ENCODE data around the gene LPAR1. TPM values are rescaled to one million over a fixed set of nuclear protein-coding genes. Genes with fewer than 3 reads are reported as not detected.

LPAR1 gene
- total RNA-seq, 1 experiment from 2014 or later: 11.0 TPM

- H3K27ac ChIP-seq (ENCODE audit: low read length): no peak overlapping the region
- H3K4me3 ChIP-seq (ENCODE audit: low read depth in 2 of 2, low read length in 2 of 2): no peak overlapping the region
- intact Hi-C loops (cut with micrococcal nuclease; ENCODE audit: unreplicated experiment): no loop called here
- no peak for TF ChIP-seq CTCF (IDR thresholded peaks at IDR 0.05)
- no peak for TF ChIP-seq SIN3A (IDR thresholded peaks at IDR 0.05; ENCODE audit: borderline replicate concordance, insufficient read depth, low read depth, low read length)
- TF ChIP-seq POLR2AphosphoS5 (IDR thresholded peaks at IDR 0.05; ENCODE audit: low read depth, low read length): no peak
- TF ChIP-seq, protein P1, sequence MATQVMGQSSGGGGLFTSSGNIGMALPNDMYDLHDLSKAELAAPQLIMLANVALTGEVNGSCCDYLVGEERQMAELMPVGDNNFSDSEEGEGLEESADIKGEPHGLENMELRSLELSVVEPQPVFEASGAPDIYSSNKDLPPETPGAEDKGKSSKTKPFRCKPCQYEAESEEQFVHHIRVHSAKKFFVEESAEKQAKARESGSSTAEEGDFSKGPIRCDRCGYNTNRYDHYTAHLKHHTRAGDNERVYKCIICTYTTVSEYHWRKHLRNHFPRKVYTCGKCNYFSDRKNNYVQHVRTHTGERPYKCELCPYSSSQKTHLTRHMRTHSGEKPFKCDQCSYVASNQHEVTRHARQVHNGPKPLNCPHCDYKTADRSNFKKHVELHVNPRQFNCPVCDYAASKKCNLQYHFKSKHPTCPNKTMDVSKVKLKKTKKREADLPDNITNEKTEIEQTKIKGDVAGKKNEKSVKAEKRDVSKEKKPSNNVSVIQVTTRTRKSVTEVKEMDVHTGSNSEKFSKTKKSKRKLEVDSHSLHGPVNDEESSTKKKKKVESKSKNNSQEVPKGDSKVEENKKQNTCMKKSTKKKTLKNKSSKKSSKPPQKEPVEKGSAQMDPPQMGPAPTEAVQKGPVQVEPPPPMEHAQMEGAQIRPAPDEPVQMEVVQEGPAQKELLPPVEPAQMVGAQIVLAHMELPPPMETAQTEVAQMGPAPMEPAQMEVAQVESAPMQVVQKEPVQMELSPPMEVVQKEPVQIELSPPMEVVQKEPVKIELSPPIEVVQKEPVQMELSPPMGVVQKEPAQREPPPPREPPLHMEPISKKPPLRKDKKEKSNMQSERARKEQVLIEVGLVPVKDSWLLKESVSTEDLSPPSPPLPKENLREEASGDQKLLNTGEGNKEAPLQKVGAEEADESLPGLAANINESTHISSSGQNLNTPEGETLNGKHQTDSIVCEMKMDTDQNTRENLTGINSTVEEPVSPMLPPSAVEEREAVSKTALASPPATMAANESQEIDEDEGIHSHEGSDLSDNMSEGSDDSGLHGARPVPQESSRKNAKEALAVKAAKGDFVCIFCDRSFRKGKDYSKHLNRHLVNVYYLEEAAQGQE (IDR thresholded peaks at IDR 0.05; ENCODE audit: insufficient read depth in 1 of 2, low read depth in 2 of 2, low read length in 1 of 2): no peak
- TF ChIP-seq TCF7L2 (IDR thresholded peaks at IDR 0.05; ENCODE audit: low read depth, low read length): no peak
- BruUV-seq (replicated peaks): no TSS peak
- ATAC-seq (no peak), DNase-seq (ENCODE audit: low read depth, low spot score) (no peak)
- H3K9me3 ChIP-seq (ENCODE audit: control insufficient read depth, insufficient read depth, low read depth, low read length): no peaks in the 10 kb centered on the region
- H3K36me3 ChIP-seq (ENCODE audit: control insufficient read depth, insufficient read depth, low read length): no peaks in the 10 kb centered on the region
- H3K27me3 ChIP-seq (ENCODE audit: control insufficient read depth, insufficient read depth, low read length): no peaks in the 10 kb centered on the region
- H3K4me1 ChIP-seq (ENCODE audit: control insufficient read depth, insufficient read depth, low read length): no peaks in the 10 kb centered on the region
- CTCF ChIA-PET: no interaction called here
- in situ Hi-C loops (cut with HindIII; ENCODE audit: low pct_unique_long_range_greater_than_20kb, low sequenced_read_pairs): no loop called here
- POLR2A ChIA-PET: no interaction called here
Observed at GRCh38 chr9:110922145-110922544, 116.1 kb downstream of the LPAR1 start.

DNA sequence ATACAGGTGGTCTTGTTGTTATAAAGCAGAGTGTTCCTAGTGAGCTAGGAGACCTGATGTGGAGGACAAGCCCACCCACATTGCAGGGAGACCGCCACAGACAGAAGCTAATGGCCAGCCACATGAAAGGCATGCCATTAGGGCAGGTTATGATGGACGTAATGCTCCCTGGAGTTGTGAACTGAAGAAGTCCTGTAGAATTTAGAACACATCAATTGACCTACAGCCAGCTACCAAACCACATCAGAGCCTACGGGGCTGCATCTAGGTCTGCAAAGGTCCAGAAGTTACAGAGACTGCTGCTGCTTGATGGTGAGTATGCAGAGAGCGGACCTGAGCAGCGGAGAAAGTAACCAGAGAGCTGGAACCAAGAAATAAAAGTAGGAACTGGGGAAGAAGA lies 116.6 kb downstream of the LPAR1 start:
- H3K27me3 ChIP-seq (ENCODE audit: control insufficient read depth, insufficient read depth, low read length): no peaks in the 10 kb centered on the region
- ChIA-PET CTCF (no interaction called here), POLR2A (no interaction called here)
- in situ Hi-C loops (cut with HindIII; ENCODE audit: low pct_unique_long_range_greater_than_20kb, low sequenced_read_pairs) (no loop called here), intact Hi-C loops (cut with micrococcal nuclease; ENCODE audit: unreplicated experiment) (no loop called here)
- DNase-seq (ENCODE audit: low read depth, low spot score) (no peak), ATAC-seq (no peak)
- H3K9me3 ChIP-seq (ENCODE audit: control insufficient read depth, insufficient read depth, low read depth, low read length): no peaks in the 10 kb centered on the region
- no peaks in the 10 kb centered on the region for H3K36me3 ChIP-seq (ENCODE audit: control insufficient read depth, insufficient read depth, low read length)
- no peak overlapping the region for H3K27ac ChIP-seq (ENCODE audit: low read length)
- no peaks in the 10 kb centered on the region for H3K4me1 ChIP-seq (ENCODE audit: control insufficient read depth, insufficient read depth, low read length)
- TF ChIP-seq TCF7L2 (IDR thresholded peaks at IDR 0.05; ENCODE audit: low read depth, low read length) (no peak), SIN3A (IDR thresholded peaks at IDR 0.05; ENCODE audit: borderline replicate concordance, insufficient read depth, low read depth, low read length) (no peak), CTCF (IDR thresholded peaks at IDR 0.05) (no peak), POLR2AphosphoS5 (IDR thresholded peaks at IDR 0.05; ENCODE audit: low read depth, low read length) (no peak)
- TF ChIP-seq, protein P1 (IDR thresholded peaks at IDR 0.05; ENCODE audit: insufficient read depth in 1 of 2, low read depth in 2 of 2, low read length in 1 of 2): no peak
- no TSS peak for BruUV-seq (replicated peaks)
- no peak overlapping the region for H3K4me3 ChIP-seq (ENCODE audit: low read depth in 2 of 2, low read length in 2 of 2)

All from Panc1 (cell line).